Esophagus squamous epithelium (tissue), 5 donors: ENCODE data around the gene RELN. TPM values are rescaled to one million over a fixed set of nuclear protein-coding genes. Genes with fewer than 3 reads are reported as not detected.

ENCODE experiments used
- DNase-seq: peaks from one replicate; lab custom pipeline; 2025; lab: John Stamatoyannopoulos, UW
- H3K27ac ChIP-seq, 4 donors: fragments of 200-600 bp; sonication (generic); one replicate each; pipeline ENCODE4 v1.5.1; 2016 to 2019; ENCODE audit warnings: mild to moderate bottlenecking in 1 of 4
- H3K27me3 ChIP-seq, 4 donors: fragments of 200-600 bp; sonication (generic); 1 replicate in 3 of 4; 2 replicates in 1 of 4; pipeline versions ENCODE4 v1.5.1 to v1.6.0; 2017 to 2021; ENCODE audit warnings: antibody characterized with exemption in 1 of 4
- H3K36me3 ChIP-seq, 3 donors: fragments of 200-600 bp; sonication (generic); one replicate each; pipeline ENCODE4 v1.5.1; 2016 to 2019
- H3K4me1 ChIP-seq, 3 donors: fragments of 200-600 bp; sonication (generic); one replicate each; pipeline ENCODE4 v1.5.1; 2017 to 2019
- H3K4me3 ChIP-seq, 4 donors: fragments of 200-600 bp; sonication (generic); 1 replicate in 3 of 4; 2 replicates in 1 of 4; pipeline ENCODE4 v1.5.1; 2016 to 2019; ENCODE audit warnings: mild to moderate bottlenecking in 2 of 4, moderate library complexity in 1 of 4
- H3K9me3 ChIP-seq, 3 donors: fragments of 200-600 bp; sonication (generic); one replicate each; pipeline ENCODE4 v1.5.1; 2016 to 2019
- POLR2A ChIP-seq, 4 donors: fragments of 450-650 bp; IDR thresholded peaks; one replicate each; pipeline ENCODE4 v1.6.1; 2017; ENCODE audit warnings: antibody characterized with exemption in 4 of 4, mild to moderate bottlenecking in 4 of 4, moderate library complexity in 3 of 4
- WGBS, 2 donors: methylation state at CpG; one replicate each; pipeline ENCODE4 v1.1.5; 2018; 5-methylcytosine and 5-hydroxymethylcytosine counted together
- intact Hi-C: fragments of 100-400 bp; cut with DNase I; formaldehyde crosslinking; loops from one replicate; pipeline ENCODE4 v1.15.0; 2022
- total RNA-seq, 4 donors: library from RNA; depleted of rRNA; stranded (reverse); fragments of >200 nt; gene quantifications; one replicate each; pipeline ENCODE4 v1.1.0, GENCODE V29; 2016
- TF ChIP-seq, protein P1 (sequence below), 6 experiments: fragments of 450-650 bp in 4 of 6; fragments of 200-600 bp in 2 of 6; sonication (generic) in 2 of 6; IDR thresholded peaks; one replicate each; pipeline ENCODE4 v1.5.1; 2016 to 2019; ENCODE audit warnings: antibody characterized with exemption in 6 of 6, mild to moderate bottlenecking in 4 of 6, moderate library complexity in 4 of 6
- donor health status: DM: yes; HTN: yes; CAD: no.

Gene RELN
- total RNA-seq, 4 donors from 2014 or later: 0.68 to 6.5 (median 1.00) TPM

DNA sequence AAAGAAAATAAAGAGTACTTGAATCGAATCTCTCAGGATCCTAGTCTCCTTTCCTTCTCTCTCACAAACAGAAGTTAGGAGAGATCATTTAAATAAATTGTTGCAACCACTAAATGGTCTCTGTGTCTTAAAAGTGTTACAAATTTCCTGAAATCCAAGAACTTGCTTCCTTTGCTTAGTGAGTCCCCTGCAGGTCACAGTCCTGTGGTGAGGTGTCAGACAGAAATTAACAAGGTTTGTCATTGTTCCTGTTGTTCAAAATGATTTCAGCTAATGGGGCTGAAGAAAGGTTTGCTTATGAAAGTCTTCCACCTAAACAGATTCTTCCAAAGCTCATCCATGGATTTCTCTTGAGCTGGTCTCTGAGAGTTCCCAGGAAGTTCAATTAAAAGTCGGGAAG is 391.9 kb downstream of the RELN start:
- H3K27ac ChIP-seq: no peak overlapping the region
- intact Hi-C loops: no loop called here
- 40 to 46% methylated on average over 2 of the region's 2 CpGs for WGBS, 2 donors
- no peaks in the 10 kb centered on the region for H3K4me1 ChIP-seq
- no peak for DNase-seq
- TF ChIP-seq, protein P1, sequence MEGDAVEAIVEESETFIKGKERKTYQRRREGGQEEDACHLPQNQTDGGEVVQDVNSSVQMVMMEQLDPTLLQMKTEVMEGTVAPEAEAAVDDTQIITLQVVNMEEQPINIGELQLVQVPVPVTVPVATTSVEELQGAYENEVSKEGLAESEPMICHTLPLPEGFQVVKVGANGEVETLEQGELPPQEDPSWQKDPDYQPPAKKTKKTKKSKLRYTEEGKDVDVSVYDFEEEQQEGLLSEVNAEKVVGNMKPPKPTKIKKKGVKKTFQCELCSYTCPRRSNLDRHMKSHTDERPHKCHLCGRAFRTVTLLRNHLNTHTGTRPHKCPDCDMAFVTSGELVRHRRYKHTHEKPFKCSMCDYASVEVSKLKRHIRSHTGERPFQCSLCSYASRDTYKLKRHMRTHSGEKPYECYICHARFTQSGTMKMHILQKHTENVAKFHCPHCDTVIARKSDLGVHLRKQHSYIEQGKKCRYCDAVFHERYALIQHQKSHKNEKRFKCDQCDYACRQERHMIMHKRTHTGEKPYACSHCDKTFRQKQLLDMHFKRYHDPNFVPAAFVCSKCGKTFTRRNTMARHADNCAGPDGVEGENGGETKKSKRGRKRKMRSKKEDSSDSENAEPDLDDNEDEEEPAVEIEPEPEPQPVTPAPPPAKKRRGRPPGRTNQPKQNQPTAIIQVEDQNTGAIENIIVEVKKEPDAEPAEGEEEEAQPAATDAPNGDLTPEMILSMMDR (IDR thresholded peaks at IDR 0.05): no peak
- TF ChIP-seq POLR2A (IDR thresholded peaks at IDR 0.05): no peak
- H3K27me3 ChIP-seq: no peaks in the 10 kb centered on the region
- H3K36me3 ChIP-seq: no peaks in the 10 kb centered on the region
- no peaks in the 10 kb centered on the region for H3K9me3 ChIP-seq
- H3K4me3 ChIP-seq: no peak overlapping the region

DNA sequence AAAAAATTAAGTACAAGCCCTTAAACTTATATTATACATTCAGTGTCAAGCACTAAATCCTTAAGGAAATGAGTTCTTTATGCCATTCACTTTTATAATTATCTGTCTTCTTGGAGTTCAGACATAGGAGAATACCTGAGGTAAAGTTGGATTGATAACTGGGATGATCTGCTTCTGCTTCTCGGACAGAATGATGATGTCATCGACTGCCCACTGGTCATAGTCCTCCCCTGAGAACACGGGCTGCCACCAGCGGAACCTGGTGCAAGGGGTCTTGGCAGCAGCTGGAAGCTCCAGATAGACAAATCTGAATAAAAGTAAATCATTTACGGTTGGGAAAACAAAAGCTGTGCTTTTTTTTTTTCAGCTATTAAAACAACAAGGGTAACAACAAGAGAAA is 395.3 kb downstream of the RELN start:
- no peak overlapping the region for H3K4me3 ChIP-seq
- H3K36me3 ChIP-seq: no peaks in the 10 kb centered on the region
- H3K4me1 ChIP-seq: no peaks in the 10 kb centered on the region
- intact Hi-C loops: no loop called here
- TF ChIP-seq, protein P1 (IDR thresholded peaks at IDR 0.05): no peak
- TF ChIP-seq POLR2A (IDR thresholded peaks at IDR 0.05): no peak
- no peaks in the 10 kb centered on the region for H3K27me3 ChIP-seq
- no peak overlapping the region for H3K27ac ChIP-seq
- no peaks in the 10 kb centered on the region for H3K9me3 ChIP-seq
- DNase-seq: no peak
- WGBS, 2 donors: 58 to 81% methylated on average over 5 of the region's 5 CpGs

DNA sequence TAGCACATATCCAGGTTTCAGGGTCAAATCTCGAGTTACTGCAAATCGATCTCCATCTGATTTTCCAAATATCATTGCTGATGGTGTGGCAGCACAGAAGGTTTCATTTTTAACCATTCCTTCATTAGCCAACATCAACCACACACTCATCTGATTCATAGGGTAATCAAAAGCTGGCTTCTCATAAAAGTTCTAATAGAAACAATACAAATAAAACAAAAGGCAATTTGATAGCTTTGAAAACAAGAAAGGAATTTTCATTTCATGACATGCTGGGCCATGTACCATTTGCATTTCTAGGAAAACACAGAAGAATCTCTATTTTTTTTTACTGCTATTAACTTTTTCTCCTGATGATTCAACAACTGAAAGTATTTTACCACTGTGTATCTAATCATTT is 395.8 kb downstream of the RELN start:
- no peak overlapping the region for H3K4me3 ChIP-seq
- no peak overlapping the region for H3K27ac ChIP-seq
- intact Hi-C loops: no loop called here
- WGBS, 2 donors: 75 to 84% methylated on average over 2 of the region's 2 CpGs
- DNase-seq: no peak
- no peaks in the 10 kb centered on the region for H3K27me3 ChIP-seq
- H3K9me3 ChIP-seq: no peaks in the 10 kb centered on the region
- no peaks in the 10 kb centered on the region for H3K4me1 ChIP-seq
- TF ChIP-seq POLR2A (IDR thresholded peaks at IDR 0.05): no peak
- TF ChIP-seq, protein P1 (IDR thresholded peaks at IDR 0.05): no peak
- H3K36me3 ChIP-seq: no peaks in the 10 kb centered on the region

DNA sequence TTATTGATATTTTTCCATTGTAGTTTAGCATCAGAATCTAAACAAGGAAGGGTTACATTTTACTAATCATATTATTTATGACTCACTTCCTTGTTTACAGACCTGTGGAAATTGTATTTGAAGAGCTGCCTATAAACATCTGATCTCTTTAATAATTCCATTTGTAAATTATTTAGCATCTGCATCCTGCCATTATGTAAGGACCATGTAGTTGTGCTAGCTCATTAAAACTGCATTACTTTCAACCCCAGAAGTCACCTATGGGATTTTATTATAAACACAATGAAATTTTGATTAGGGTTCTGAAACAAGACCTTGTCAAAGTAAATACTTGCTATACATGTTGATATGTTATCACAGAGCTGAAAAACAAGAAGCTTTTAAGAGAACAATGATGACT is 396.6 kb downstream of the RELN start:
- TF ChIP-seq POLR2A (IDR thresholded peaks at IDR 0.05): no peak
- TF ChIP-seq, protein P1 (IDR thresholded peaks at IDR 0.05): no peak
- H3K9me3 ChIP-seq: no peaks in the 10 kb centered on the region
- DNase-seq: no peak
- no peaks in the 10 kb centered on the region for H3K36me3 ChIP-seq
- no peaks in the 10 kb centered on the region for H3K27me3 ChIP-seq
- no peak overlapping the region for H3K4me3 ChIP-seq
- intact Hi-C loops: no loop called here
- H3K4me1 ChIP-seq: no peaks in the 10 kb centered on the region
- no peak overlapping the region for H3K27ac ChIP-seq

DNA sequence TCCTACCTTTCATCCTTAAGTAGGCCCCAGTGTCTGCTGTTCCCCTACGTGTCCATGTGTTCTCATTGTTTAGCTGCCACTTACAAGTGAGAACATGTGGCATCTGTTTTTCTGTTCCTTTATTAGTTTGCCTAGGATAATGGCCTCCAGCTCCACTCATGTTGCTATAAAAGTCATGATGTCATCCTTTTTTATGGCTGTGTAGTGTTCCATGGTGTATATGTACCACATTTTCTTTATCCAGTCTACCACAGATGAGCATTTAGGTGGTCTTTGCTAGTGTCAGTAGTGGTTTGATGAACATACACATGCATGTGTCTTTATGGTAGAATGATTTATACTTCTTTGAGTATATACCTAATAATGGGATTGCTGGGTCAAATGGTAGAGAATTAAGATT is 397.3 kb downstream of the RELN start:
- no peak for DNase-seq
- intact Hi-C loops: no loop called here
- 61 to 70% methylated on average over 1 of the region's 1 CpG for WGBS, 2 donors

More for the DNA sequence above, 397.3 kb downstream of the RELN start:
- Histone ChIP-seq H3K27ac (no peak overlapping the region), H3K36me3 (no peaks in the 10 kb centered on the region), H3K9me3 (no peaks in the 10 kb centered on the region), H3K4me1 (no peaks in the 10 kb centered on the region), H3K27me3 (no peaks in the 10 kb centered on the region), H3K4me3 (no peak overlapping the region)
- TF ChIP-seq, protein P1 (IDR thresholded peaks at IDR 0.05): no peak
- no peak for TF ChIP-seq POLR2A (IDR thresholded peaks at IDR 0.05)
